ENCODE measurements around the gene SNTG2. TPM values are rescaled to one million over a fixed set of nuclear protein-coding genes. Genes with fewer than 3 reads are reported as not detected.

SNTG2 gene
- total RNA-seq, 4 donors from 2014 or later, result 9.0 to 44.6 (median 30.8) TPM

DNA sequence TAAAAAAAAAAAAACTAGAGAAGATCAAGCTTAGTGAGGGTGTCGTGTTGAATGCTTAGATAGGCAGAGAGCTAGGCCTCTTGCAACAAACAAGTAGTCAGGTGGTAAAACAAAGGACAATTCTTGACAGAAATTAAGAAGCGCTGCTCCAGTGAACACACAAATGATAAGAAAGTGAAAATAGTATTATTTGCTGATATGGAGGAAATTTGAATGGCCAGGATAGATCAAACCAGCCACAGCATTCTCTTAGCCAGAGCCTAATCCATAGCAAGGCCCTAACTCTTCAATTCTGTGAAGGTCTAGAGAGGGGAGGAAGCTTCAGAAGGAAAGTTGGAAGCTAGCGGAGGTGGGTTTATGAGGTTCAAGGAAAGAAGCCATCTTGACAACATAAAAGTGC, 121.0 kb downstream of the SNTG2 start:
- TF ChIP-seq POLR2A (IDR thresholded peaks at IDR 0.05) (no peak), CTCF (IDR thresholded peaks at IDR 0.05) (no peak), EP300 (IDR thresholded peaks at IDR 0.05) (no peak)
- WGBS, 2 donors, result 92 to 95% methylated on average over 3 of the region's 3 CpGs
- peaks cover 0 to 7% (median 0%) of the 10 kb centered on the region in 4 donors for H3K9me3 ChIP-seq
- H3K4me1 ChIP-seq, result no peaks in the 10 kb centered on the region
- DNase-seq (ENCODE audit: low spot score in 2 of 2), result no peak
- no peaks in the 10 kb centered on the region for H3K36me3 ChIP-seq
- H3K27ac ChIP-seq, result no peak overlapping the region
- H3K27me3 ChIP-seq, result no peaks in the 10 kb centered on the region
- H3K4me3 ChIP-seq, result no peak overlapping the region

- no peak overlapping the region for H3K4me3 ChIP-seq
- peaks cover 0 to 7% (median 0%) of the 10 kb centered on the region in 4 donors for H3K9me3 ChIP-seq
- no peaks in the 10 kb centered on the region for H3K4me1 ChIP-seq
- H3K36me3 ChIP-seq, result no peaks in the 10 kb centered on the region
- TF ChIP-seq CTCF (IDR thresholded peaks at IDR 0.05), result no peak
- TF ChIP-seq POLR2A (IDR thresholded peaks at IDR 0.05), result no peak
- no peak for TF ChIP-seq EP300 (IDR thresholded peaks at IDR 0.05)
- no peaks in the 10 kb centered on the region for H3K27me3 ChIP-seq
- H3K27ac ChIP-seq, result no peak overlapping the region
- DNase-seq (ENCODE audit: low spot score in 2 of 2), result no peak
Observed at GRCh38 chr2:1072250-1072649, 121.6 kb downstream of the SNTG2 start.

DNA sequence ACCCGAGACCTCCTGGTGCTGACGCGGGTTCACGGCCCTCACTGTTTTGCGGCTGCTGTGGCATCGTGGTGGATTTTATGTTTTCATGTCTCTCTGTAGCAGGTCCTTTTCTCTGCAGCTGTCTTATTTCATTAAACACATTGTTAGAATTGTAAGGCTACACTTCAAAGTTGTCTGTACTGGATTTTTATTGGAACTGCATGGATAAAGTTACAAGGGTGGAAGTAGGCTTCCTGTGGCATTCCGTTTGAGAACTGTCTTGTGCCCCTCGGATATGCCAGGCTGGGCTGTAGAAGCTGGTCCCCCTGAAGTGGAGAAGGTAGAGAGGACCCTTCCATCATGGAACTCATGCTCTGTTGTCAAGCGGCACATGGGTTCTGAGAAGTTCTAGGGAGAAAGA, 127.3 kb downstream of the SNTG2 start:
- Histone ChIP-seq H3K4me1 (no peaks in the 10 kb centered on the region), H3K27ac (no peak overlapping the region), H3K9me3 (no peaks in the 10 kb centered on the region), H3K4me3 (no peak overlapping the region), H3K27me3 (no peaks in the 10 kb centered on the region), H3K36me3 (no peaks in the 10 kb centered on the region)
- 88 to 91% methylated on average over 9 of the region's 9 CpGs for WGBS, 2 donors
- DNase-seq (ENCODE audit: low spot score in 2 of 2), result no peak
- TF ChIP-seq POLR2A (IDR thresholded peaks at IDR 0.05) (no peak), CTCF (IDR thresholded peaks at IDR 0.05) (no peak), EP300 (IDR thresholded peaks at IDR 0.05) (no peak)

GRCh38 chr2:1078326-1078725, 127.7 kb downstream of the SNTG2 start:
- TF ChIP-seq POLR2A (IDR thresholded peaks at IDR 0.05) (no peak), EP300 (IDR thresholded peaks at IDR 0.05) (no peak), CTCF (IDR thresholded peaks at IDR 0.05) (no peak)
- Histone ChIP-seq H3K27ac (no peak overlapping the region), H3K4me1 (no peaks in the 10 kb centered on the region), H3K9me3 (no peaks in the 10 kb centered on the region), H3K36me3 (no peaks in the 10 kb centered on the region), H3K4me3 (no peak overlapping the region), H3K27me3 (no peaks in the 10 kb centered on the region)
- WGBS, 2 donors, result 63 to 77% methylated on average over 10 of the region's 10 CpGs
- no peak for DNase-seq (ENCODE audit: low spot score in 2 of 2)

GRCh38 chr2:1079873-1080799, 129.5 kb downstream of the SNTG2 start:
- H3K4me1 ChIP-seq, result no peaks in the 10 kb centered on the region
- H3K27ac ChIP-seq, result no peak overlapping the region
- 80 to 83% methylated on average over 14 to 15 of the region's 15 CpGs for WGBS, 2 donors
- no peaks in the 10 kb centered on the region for H3K9me3 ChIP-seq
- no peaks in the 10 kb centered on the region for H3K36me3 ChIP-seq
- DNase-seq (ENCODE audit: low spot score in 2 of 2), result no peak
- H3K4me3 ChIP-seq, result no peak overlapping the region
- no peaks in the 10 kb centered on the region for H3K27me3 ChIP-seq
- TF ChIP-seq CTCF (IDR thresholded peaks at IDR 0.05) (no peak), EP300 (IDR thresholded peaks at IDR 0.05) (no peak), POLR2A (IDR thresholded peaks at IDR 0.05) (no peak)

All from tibial nerve (tissue), 4 donors.